Head of caudate nucleus (tissue), 42 donors: ENCODE results near the gene RHEB.
A peak's percentile ranks its signal among the peaks of the same experiment; 100 is the strongest.

Experiments
- DNase-seq, 42 donors: peaks; one replicate each; pipeline versions ENCODE4 v3.0.0 to v3.0.0-alpha.2; 2020 to 2021; ENCODE audit warnings: mixed read lengths in 7 of 42
- intact Hi-C: fragments of 100-400 bp; cut with DNase I; formaldehyde crosslinking; loops from one replicate; pipeline ENCODE4 v1.15.0; 2022

Gene RHEB

DNA sequence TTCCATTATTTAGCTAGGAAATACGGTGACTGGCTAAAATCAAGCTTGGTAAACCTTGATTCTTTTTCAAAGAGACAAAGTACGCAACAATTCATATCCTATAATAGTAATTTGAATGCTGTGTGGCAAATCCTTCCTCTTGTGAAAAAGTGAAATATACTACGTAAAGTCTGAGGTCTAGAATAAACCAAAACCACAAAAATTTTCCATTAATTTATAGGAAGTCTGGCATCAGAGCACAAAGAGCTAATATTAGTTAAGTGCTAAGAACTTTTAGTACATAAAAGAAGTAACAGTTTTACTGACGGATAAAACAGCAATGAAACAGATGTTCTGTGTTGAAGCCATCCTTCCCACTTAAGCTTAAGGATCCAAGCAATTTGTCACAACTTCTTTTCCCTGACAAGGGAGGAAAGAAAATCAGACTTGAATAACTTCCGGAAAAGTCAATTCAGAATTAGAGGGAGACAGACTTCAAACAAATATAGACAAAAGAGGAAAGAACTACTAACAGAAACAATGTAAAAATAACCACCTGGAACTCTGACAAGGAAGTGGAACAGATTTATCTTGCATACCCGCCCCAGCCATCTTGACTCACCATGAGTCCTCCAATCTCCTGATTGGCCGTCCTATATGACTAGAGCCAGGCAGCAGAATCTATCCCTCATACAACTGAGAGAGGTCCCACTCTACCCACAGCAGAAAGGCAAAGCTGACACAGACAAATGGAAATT is 34.6 kb downstream of the RHEB start:
- intact Hi-C loops, result no loop called here
- no peak for DNase-seq

DNA sequence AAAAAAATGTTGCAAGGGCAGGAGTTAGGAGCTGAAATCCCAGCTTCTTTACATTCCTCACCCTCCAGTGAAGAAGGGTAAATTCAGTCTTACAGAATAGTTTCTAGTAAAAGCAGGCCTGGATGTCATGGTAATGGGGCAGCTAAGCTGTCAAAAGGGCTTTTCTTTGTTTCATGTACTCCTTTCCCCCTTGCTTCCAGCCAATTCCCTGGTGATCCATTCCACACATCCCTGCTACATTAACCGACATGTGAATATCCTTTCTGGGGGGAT is 36.0 kb downstream of the RHEB start:
- DNase-seq, result no peak
- intact Hi-C loops, result no loop called here

DNA sequence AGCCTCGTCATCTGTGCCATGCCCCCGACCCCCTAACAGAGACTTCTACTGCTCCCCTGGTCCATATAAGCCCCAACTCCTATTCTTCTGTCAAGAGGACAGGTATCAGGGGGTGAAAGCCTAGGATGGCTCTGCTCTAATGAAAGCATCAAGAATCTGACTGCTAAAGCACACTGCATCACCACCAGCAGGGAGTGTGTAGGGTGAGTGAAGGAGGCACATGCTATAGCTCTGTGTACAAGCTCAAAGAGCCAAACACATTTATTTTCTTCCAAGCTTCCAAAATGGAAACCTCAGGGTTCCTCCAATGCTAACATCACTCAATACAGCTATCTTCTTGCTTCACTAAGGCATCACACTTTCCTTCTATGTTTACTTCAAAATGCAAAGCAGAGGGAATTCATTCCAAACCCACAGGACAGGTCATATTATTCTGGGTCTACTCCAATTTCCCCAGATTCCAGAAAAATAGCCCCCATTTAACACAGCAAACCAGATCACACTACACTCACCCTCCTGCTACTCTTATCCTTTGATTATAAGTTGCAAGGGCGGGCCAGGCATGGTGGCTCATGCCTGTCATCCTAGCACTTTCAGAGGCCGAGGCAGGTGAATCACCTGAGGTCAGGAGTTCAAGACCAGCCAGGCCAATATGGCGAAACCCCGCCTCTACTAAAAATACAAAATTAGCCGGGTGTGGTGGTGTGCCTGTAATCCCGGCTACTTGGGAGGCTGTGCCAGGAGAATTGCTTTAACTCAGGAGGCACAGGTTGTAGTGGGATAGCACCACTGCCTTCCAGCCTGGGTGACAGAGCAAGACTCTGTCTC is 36.6 kb downstream of the RHEB start:
- intact Hi-C loops, result no loop called here
- no peak for DNase-seq

DNA sequence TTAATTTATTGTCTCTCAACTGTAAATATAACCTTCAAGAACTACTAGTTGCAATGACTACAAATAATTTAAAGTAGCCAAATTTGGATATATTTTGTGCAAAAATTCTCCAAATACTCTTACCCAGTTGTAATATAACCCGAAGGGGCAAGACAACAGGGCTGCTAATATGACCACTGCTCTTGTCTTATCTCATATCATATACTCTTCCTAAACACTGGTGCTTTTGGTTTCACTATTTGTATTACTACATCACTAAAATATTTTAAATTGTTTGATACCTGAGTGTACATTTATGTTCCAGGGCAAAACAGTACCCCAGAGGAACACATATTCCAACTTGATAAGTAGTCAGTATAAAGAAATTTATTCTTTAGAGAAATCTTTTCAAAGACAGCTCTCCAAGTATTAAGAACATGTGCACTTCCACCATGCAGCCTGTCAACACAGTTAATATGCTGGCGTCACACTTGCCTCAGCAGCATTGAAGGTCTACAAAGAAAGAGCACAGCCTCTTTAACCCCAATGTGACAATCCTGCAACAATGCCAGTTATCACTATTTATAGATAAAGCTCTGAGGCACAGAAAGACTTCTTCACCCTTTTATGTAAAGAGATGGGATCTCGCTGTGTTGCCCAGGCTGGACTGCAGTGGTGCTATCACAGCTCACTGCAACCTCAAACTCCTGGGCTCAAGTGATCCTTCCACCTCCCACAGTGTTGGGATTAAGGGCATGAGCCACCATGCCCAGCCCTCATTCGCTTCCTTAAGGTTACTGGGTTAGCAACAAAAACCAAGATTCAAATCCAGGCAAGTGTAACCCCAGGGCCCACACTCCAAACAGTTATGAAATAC is 37.8 kb downstream of the RHEB start:
- intact Hi-C loops, result no loop called here
- DNase-seq, result no peak

DNA sequence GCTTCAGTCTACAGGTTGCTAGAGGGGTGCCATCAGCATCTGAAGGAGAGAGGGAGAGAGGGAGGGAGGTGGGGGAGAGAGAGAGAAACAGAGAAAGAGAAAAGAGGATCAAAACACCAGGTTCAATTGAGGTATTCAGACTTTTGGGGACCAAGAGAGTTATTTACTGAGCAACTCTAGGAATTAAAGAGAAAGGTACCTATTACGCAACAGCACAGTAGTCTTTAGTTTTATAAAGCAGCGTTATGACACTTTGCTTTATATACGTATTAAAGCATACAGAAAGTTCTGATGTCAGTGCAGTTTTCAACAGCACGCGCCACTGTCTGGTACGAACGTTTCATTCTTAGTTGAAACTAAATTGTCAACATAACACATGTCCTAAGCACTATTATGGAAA is 41.8 kb downstream of the RHEB start:
- DNase-seq, result no peak
- intact Hi-C loops, result no loop called here

DNA sequence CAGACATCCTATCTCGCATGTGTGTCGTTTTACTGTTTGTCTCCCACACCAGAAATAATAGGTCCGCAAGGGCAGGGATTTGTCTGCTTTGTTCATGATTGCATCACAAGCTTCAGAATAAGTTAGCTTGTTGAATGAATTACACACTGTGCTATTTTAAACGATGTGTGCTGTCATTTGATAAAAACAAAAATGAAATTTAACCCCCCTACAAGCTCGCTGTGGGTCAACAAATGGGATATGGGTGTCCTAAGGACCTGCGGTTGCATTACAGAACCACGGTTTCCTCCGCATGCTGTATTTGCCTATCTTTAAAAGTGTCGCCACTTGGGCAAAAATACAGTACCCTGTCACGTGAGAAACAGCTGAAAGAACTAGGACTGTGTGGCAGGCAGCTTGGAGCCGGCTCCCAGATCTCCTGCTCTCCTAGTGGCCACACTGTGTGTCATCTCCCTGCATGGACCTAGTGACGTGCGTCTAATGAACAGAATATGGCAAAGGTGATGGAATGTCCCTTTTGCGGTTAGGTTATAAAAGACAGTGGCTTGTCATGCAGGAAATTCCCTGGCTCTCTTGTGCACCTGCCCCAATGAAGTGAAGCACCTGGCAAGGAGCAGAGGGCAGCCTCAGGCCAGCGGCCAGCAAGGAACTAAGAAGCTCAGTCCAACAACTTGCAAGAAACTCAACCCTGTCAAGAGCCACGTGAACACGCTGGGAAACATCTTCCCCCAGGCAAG is 46.9 kb downstream of the RHEB start:
- intact Hi-C loops, result no loop called here
- DNase-seq, result peak in 1 of 42 donors; percentile 16

DNA sequence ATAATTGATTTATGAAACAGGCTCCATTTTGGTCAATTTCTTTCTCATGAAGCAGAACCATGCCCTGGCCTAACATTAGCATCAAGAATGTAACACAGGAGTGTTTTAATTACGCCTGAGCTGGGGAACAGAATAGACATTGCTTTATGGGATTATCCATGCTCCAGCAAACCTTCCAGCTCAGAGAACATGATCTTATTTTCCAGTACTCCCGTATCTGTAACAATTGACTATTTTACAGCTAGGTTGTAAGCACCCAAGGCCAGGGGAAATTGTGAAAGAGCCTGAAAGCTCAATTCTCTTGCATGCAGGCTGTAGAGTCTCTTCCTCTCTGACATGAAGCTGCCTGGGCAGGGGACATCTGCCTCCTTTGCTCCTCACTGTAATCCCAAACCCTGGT is 49.0 kb downstream of the RHEB start:
- DNase-seq, result peak in 1 of 42 donors; percentile 36
- intact Hi-C loops, result no loop called here

DNA sequence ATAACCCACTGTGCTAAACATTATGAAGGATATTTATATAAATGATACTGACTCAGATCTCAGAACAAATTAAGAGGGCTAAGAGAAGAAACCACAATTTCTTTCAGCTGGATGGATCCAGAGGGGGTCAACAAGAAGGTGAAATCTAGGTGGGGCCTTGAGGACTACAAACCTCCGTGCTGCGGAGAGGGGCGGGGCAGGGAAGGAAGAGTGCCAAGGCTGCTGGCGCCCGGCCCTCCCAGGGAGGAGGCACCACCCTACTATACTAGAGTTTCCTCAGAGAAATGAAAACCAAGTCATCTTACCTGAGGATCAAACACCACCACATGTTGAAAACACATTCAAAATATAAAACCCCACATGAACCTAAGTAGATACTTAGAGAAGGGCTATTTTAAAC is 50.4 kb downstream of the RHEB start:
- no peak for DNase-seq
- intact Hi-C loops, result no loop called here

DNA sequence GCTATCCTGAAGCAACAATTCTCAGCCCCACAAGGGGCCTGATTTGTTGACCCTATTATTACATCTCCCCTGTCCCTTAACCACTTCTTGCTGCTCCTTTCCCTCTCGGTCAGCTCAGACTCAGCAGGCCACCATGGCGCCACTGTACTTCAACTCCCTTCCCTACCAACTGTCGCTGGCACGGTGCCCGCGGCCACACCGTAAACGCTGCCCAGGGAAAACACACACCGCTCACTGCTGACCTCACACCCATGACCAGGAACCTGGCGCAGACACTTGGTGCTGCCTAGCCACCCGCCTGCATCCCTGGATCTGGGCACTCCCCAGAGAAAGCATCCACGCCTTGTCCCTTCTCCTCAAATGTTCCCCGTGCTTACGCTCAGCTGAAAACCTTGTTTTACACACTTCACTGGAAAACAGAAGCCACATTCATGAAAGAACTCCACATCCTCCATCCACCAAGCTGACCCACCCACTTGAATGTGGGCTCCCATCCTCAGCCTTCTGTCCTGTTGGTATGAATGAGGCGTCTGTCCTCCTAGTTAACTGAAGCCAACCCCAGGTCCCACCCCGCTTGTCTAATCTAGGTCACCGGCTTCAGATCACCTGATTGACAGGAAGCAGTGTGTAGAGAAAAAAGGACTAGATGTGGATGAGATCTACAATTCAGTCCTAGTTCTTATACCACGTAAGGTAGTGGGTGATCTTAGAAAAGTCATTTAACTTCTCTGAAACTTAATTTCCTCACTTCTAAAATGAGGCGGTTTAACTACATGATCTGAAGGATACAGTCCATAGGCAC is 51.3 kb downstream of the RHEB start:
- intact Hi-C loops, result no loop called here
- DNase-seq, result peak in 7 of 42 donors; percentile 8 to 35 (median 24)

DNA sequence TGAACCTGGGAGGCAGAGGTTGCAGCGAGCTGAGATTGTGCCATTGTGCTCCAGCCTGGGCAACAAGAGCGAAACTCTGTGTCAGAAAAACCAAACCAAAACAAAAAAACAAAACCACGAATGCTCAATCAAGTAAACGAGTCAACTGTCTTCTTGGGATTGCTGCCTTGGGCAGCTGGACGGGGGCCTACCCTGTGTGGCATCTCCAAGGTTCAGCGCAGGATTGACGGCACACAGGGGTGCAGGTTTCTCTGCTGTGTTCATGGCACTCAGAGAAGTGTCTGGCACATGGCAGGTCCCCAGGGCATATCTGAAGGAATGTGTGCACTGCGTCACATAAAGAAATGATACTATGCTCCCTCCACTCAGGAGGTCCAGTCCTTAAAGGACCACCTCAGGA is 54.5 kb downstream of the RHEB start:
- DNase-seq, result no peak
- intact Hi-C loops, result no loop called here

DNA sequence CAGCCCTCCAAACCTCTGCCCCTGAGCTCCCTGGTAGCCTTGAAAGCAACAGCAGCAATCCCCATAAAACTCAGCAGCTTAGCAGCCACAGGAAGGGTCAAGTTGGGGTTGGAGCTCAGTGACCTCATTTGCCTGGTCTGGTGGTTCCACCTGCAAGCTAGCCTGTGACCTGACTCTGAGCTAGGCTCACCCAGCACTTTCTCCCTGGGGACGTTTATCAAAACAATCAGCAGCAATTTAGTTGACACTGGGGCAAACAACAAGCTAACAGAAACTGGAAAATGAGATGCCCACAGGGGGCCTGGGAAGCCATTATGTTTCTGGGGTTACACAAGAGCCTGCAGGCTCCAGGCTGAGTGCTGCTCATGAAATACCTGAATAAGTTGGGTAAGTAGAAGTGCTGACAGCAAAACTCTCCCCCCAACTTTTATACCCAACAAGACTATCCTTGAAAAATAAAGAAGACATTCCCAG is 57.4 kb downstream of the RHEB start:
- intact Hi-C loops, result no loop called here
- no peak for DNase-seq

DNA sequence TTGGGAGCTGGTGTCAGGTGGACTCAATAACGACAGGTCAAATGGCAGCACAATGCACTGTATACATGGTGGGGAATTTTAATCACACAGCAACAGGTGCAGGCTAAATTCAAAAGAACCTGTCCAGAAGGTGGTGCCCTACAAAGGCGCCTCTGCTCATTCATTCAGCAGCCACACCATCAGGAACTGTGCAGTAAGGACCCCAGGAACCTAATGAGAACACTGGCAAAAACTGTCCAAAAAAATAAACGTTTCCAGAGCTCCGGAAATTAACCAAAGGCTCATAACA is 57.8 kb downstream of the RHEB start:
- intact Hi-C loops, result no loop called here
- no peak for DNase-seq

DNA sequence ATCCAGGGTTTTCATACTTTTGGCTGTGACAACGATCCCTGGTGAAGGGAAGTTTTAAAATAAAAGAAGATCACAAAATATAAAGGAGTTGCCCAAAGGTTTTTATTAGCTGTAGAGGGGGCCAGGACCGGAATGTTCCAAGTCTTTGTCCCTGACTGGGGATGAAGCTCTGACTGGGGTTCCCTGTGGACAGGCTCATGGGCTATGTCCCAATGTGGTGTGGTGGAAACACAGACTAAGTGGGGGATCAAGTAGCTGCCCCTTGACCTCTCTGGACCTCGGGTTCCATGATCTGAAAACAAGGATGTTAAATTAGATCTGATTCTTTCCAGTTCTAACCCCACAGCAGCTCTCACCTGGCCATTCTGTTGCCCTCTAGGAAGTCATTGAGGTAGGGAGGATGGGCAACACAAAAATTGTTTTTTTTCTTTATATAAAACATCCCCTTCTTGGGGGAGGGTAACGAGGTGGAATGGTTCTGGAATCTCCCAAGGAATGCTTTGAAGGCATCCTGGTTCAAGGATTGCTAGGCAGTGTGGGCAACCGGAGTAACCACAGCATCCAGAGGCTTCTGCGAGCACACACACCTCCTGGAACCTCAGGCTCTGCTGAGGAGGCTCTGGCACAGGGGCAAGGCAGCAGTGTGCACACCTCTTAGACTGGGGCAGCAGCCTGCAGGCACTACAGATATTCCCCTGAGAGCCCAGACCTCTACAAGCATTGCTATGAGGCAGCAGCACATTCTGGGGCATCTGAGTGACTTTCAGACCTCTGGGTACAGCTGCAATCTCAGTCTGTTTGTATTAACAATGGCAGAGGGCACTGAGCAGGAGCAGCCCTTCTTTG is 58.4 kb downstream of the RHEB start:
- DNase-seq, result no peak
- intact Hi-C loops, result no loop called here

DNA sequence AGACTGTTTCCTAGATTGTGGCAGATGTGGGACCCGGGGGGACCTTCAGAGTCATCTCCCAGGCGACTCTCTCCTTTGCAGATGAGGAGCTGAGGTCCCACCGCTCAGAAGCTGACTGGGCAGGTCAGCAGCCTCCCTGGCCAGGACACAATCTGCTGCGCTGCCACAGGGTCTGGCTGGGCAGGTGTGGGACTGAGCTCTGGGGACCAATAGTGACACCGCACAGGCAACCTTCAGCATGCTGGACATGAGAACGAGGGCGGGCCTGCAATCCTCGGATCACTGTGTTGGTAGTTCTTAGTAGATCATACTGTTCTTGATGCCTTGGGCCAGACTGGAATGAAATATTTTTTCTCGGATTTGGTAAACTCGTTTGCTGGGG is 59.2 kb downstream of the RHEB start:
- DNase-seq, result peak in 2 of 42 donors; percentile 16 to 48
- intact Hi-C loops, result no loop called here

DNA sequence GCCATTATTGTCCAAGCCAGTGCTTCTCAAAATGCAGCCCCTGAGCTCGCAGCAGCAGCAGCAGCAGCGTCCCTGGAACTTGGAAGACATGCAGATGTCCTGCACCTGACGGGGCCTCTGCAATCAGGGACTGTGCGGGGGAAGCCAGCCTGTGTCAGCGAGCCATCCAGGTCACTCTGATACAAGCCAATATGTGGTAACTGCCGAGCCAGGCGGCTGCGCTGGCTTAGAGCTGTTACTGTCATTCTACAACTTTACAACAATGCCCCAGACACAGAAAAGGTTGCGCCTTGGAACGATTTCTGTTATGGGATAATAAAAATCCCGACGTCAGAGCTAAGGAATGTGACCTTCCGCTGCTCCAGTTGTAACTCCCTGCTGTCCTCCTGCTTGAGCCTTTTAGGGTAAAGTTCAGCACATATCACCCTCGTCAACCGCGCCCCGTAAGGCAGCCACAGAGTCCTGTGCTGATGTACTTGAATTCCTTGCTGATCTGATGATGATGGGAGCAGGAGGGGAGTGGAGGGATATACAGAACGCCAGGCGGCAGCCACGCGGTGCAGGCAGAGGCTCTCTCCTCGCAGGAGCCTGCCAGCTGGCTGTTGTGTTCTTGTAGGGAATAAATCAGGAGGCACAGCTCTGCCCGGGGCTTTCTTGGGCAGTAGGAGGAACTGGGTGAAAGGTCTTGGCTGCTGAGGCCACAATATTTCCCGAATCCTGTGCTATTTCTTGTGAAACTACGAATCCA is 59.8 kb downstream of the RHEB start:
- intact Hi-C loops, result no loop called here

DNA sequence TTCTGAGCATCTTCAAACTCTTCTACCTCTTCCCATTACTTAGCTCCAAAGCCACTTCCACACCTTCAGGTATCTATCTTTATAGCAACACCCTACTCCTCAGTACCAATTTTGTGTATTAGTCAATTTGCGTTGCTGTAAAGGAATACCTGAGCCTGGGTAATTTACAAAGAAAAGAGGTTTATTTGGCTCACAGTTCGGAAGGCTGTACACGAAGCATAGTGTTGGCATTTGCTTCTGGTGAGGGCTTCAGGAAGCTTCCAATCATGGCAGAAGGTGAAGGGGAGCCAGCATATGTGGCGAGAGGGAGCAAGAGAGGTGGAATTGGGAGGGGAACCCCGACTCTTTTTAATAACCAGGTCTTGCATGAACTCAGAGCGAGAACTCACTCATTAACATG is 62.2 kb downstream of the RHEB start:
- intact Hi-C loops, result no loop called here
- DNase-seq, result no peak

More for the DNA sequence above, 59.8 kb downstream of the RHEB start:
- DNase-seq, result peak in 41 of 42 donors; percentile 36 to 85 (median 70)

DNA sequence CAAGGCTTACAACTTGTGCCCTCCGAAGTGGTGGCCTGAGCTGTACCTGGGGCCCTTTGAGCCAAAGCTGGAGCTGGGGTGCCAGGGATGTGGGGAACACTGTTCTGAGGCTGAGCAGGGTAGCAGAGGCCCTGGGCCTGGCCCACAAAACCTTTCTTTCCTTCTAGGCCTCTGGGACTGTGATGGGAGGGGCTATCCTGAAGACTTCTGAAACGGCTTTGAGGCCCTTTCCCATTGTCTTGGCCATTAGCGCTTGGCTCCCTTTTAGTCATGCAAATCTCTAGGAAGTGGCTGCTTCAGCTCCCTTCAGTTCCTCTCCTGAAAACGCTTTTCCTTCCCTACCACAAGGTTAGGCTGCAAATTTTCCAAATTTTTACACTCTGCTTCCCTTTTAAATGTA is 62.9 kb downstream of the RHEB start:
- intact Hi-C loops, result no loop called here

More for the DNA sequence above, 62.9 kb downstream of the RHEB start:
- DNase-seq, result peak in 3 of 42 donors; percentile 2 to 13 (median 3)
